ENCODE results near the gene KCTD7. TPM values are rescaled to one million over a fixed set of nuclear protein-coding genes. Genes with fewer than 3 reads are reported as not detected.
"Not testable (repeated sequence)": the region's sequence is repeated elsewhere in the genome, so short reads cannot be mapped to it uniquely, and the experiment has no call there.

Gene KCTD7
- total RNA-seq, 1 donor from 2014 or later, result 48.5 TPM

- Mint-ChIP-seq H3K9me3 (ENCODE audit: unreplicated experiment) (no peaks in the 10 kb centered on the region), H3K27ac (ENCODE audit: unreplicated experiment) (no peak overlapping the region), H3K36me3 (ENCODE audit: unreplicated experiment) (peaks cover 4% of the 10 kb centered on the region), H3K4me1 (ENCODE audit: low read depth, unreplicated experiment) (peaks cover 2% of the 10 kb centered on the region), H3K27me3 (ENCODE audit: unreplicated experiment) (no peaks in the 10 kb centered on the region), H3K4me3 (ENCODE audit: unreplicated experiment) (no peak overlapping the region)
- no peak for TF ChIP-seq CTCF (IDR thresholded peaks at IDR 0.05; ENCODE audit: partially characterized antibody, unreplicated experiment)
- DNase-seq, result no peak
These were observed 42.4 kb downstream of the KCTD7 start for GRCh38 chr7:66671034-66671433.

- H3K4me1 Mint-ChIP-seq (ENCODE audit: low read depth, unreplicated experiment); H3K9me3 Mint-ChIP-seq (ENCODE audit: unreplicated experiment); H3K4me3 Mint-ChIP-seq (ENCODE audit: unreplicated experiment); H3K27ac Mint-ChIP-seq (ENCODE audit: unreplicated experiment); H3K36me3 Mint-ChIP-seq (ENCODE audit: unreplicated experiment); H3K27me3 Mint-ChIP-seq (ENCODE audit: unreplicated experiment); DNase-seq: not testable (repeated sequence)
These were observed 42.8 kb downstream of the KCTD7 start for GRCh38 chr7:66671486-66671885.

GRCh38 chr7:66672432-66673123 is 43.9 kb downstream of the KCTD7 start:
- not testable (repeated sequence) for H3K27me3 Mint-ChIP-seq (ENCODE audit: unreplicated experiment); H3K27ac Mint-ChIP-seq (ENCODE audit: unreplicated experiment); H3K4me1 Mint-ChIP-seq (ENCODE audit: low read depth, unreplicated experiment); H3K9me3 Mint-ChIP-seq (ENCODE audit: unreplicated experiment); DNase-seq; H3K36me3 Mint-ChIP-seq (ENCODE audit: unreplicated experiment); H3K4me3 Mint-ChIP-seq (ENCODE audit: unreplicated experiment)

GRCh38 chr7:66673124-66673640 is 44.5 kb downstream of the KCTD7 start:
- DNase-seq; H3K9me3 Mint-ChIP-seq (ENCODE audit: unreplicated experiment); H3K27me3 Mint-ChIP-seq (ENCODE audit: unreplicated experiment); H3K27ac Mint-ChIP-seq (ENCODE audit: unreplicated experiment); H3K4me1 Mint-ChIP-seq (ENCODE audit: low read depth, unreplicated experiment); H3K36me3 Mint-ChIP-seq (ENCODE audit: unreplicated experiment); H3K4me3 Mint-ChIP-seq (ENCODE audit: unreplicated experiment): not testable (repeated sequence)

- H3K36me3 Mint-ChIP-seq (ENCODE audit: unreplicated experiment), result no peaks in the 10 kb centered on the region
- H3K4me1 Mint-ChIP-seq (ENCODE audit: low read depth, unreplicated experiment), result peaks cover 8% of the 10 kb centered on the region
- no peak overlapping the region for H3K4me3 Mint-ChIP-seq (ENCODE audit: unreplicated experiment)
These were observed 51.1 kb downstream of the KCTD7 start for GRCh38 chr7:66679633-66680244.

More at GRCh38 chr7:66679633-66680244, 51.1 kb downstream of the KCTD7 start:
- Mint-ChIP-seq H3K27me3 (ENCODE audit: unreplicated experiment) (peaks cover 10% of the 10 kb centered on the region), H3K9me3 (ENCODE audit: unreplicated experiment) (peaks cover 2% of the 10 kb centered on the region), H3K27ac (ENCODE audit: unreplicated experiment) (peak overlapping the region; percentile 29)
- no peak for TF ChIP-seq CTCF (IDR thresholded peaks at IDR 0.05; ENCODE audit: partially characterized antibody, unreplicated experiment)
- DNase-seq, result no peak

Data from glutamatergic neuron (in vitro differentiated cells).